GM19240 (cell line): ENCODE data around the gene AIF1.
A peak's percentile ranks its signal among the peaks of the same experiment; 100 is the strongest.

Experiments
- DNase-seq: peaks from one replicate; pipeline ENCODE4 v3.0.0; 2011; ENCODE audit warnings: low spot score; ENCODE audit not compliant: insufficient read length

AIF1 gene

GRCh38 chr6:31614684-31615578 is at the start of gene AIF1:
TSS of gene AIF1 (plus strand) at chr6:31615234. CDS start at chr6:31615330, 96 bp downstream.
- DNase-seq: no peak

- no peak for DNase-seq
These were observed 47.3 kb upstream of the AIF1 start for GRCh38 chr6:31567531-31568370.

GRCh38 chr6:31568537-31568961 is 46.5 kb upstream of the AIF1 start:
- DNase-seq: peak; percentile 69

- no peak for DNase-seq
These were observed 45.0 kb upstream of the AIF1 start for GRCh38 chr6:31569861-31570536.

- DNase-seq: no peak
These were observed 42.8 kb upstream of the AIF1 start, which contains the start of gene LTA for GRCh38 chr6:31572041-31572911. TSS of gene LTA (plus strand) at chr6:31572289. CDS start at chr6:31572743, 454 bp downstream.

GRCh38 chr6:31573239-31574105 is 41.6 kb upstream of the AIF1 start:
- DNase-seq: no peak

- DNase-seq: no peak
These were observed 40.6 kb upstream of the AIF1 start for GRCh38 chr6:31574106-31575061.

- no peak for DNase-seq
These were observed 39.6 kb upstream of the AIF1 start, which contains the start of gene TNF for GRCh38 chr6:31575335-31575901. TSS of gene TNF (plus strand) at chr6:31575565. CDS start at chr6:31575742, 177 bp downstream.

- DNase-seq: no peak
These were observed 38.9 kb upstream of the AIF1 start for GRCh38 chr6:31575952-31576685.

GRCh38 chr6:31576897-31577578 is 38.0 kb upstream of the AIF1 start:
- DNase-seq: no peak

- no peak for DNase-seq
These were observed 37.5 kb upstream of the AIF1 start for GRCh38 chr6:31577579-31577966.

GRCh38 chr6:31578184-31579118 is 36.6 kb upstream of the AIF1 start:
- no peak for DNase-seq

- no peak for DNase-seq
These were observed 35.9 kb upstream of the AIF1 start for GRCh38 chr6:31579119-31579505.

GRCh38 chr6:31579546-31580437 is 35.2 kb upstream of the AIF1 start:
- no peak for DNase-seq

- DNase-seq: no peak
These were observed 34.6 kb upstream of the AIF1 start for GRCh38 chr6:31580438-31580740.
